Left lung (tissue), 10 donors: ENCODE results near the gene LMNB1. TPM values are rescaled to one million over a fixed set of nuclear protein-coding genes. Genes with fewer than 3 reads are reported as not detected.
"Not testable (repeated sequence)": the region's sequence is repeated elsewhere in the genome, so short reads cannot be mapped to it uniquely, and the experiment has no call there.

ENCODE experiments used
- ATAC-seq: fragments of 200-7000 bp; cut with Tn5 transposase; one replicate; pipeline ENCODE4 v1.9.1; 2020; ENCODE audit warnings: moderate library complexity
- DNase-seq, 4 donors: peaks; one replicate each; pipeline ENCODE4 v3.0.0-alpha.2; 2013 to 2020
- H3K27ac ChIP-seq, 2 donors: fragments of 200-600 bp; sonication (generic) in 1 of 2; one replicate each; pipeline versions ENCODE4 v1.5.0 to v1.8.0; 2020 to 2021
- H3K27me3 ChIP-seq, 2 donors: fragments of 200-600 bp; sonication (generic) in 1 of 2; one replicate each; pipeline versions ENCODE4 v1.5.0 to v1.8.0; 2020 to 2021
- H3K36me3 ChIP-seq, 2 donors: fragments of 200-600 bp; sonication (generic) in 1 of 2; one replicate each; pipeline versions ENCODE4 v1.5.0 to v1.8.0; 2020 to 2021
- H3K4me1 ChIP-seq, 2 donors: fragments of 200-600 bp; one replicate each; pipeline ENCODE4 v1.8.0; 2021
- H3K4me3 ChIP-seq, 2 donors: fragments of 200-600 bp; sonication (generic) in 1 of 2; one replicate each; pipeline versions ENCODE4 v1.5.0 to v1.8.0; 2020 to 2021; ENCODE audit warnings: mild to moderate bottlenecking in 1 of 2
- H3K9me3 ChIP-seq, 2 donors: fragments of 200-600 bp; sonication (generic) in 1 of 2; one replicate each; pipeline versions ENCODE4 v1.5.0 to v1.8.0; 2020 to 2021
- CTCF ChIP-seq, 2 donors: fragments of 200-600 bp; sonication (generic) in 1 of 2; IDR thresholded peaks; one replicate each; pipeline versions ENCODE4 v1.5.0 to v1.8.0; 2021; ENCODE audit warnings: antibody characterized with exemption in 2 of 2
- intact Hi-C, 2 donors: fragments of 100-400 bp; cut with DNase I; formaldehyde crosslinking; loops; one replicate each; pipeline versions ENCODE4 v1.11.2 to v1.14.2; 2022
- polyA plus RNA-seq, 6 donors: library from polyadenylated mRNA; unstranded; fragments of 120-200 nt; gene quantifications; one replicate each; pipeline ENCODE4 v1.2.1, GENCODE V29; 2013; ENCODE audit not compliant: insufficient read length in 6 of 6
- total RNA-seq, 2 donors: library from RNA; stranded (reverse); fragmentation: NEBNext Ultra II Directional; extraction: Animal tissue kit (Norgen Biotek cat#: 25700); gene quantifications; one replicate each; pipeline ENCODE4 v1.2.1, GENCODE V29; 2021
- donor health status: DM: no; HTN: yes; CAD: no.
- donor health status: DM: no; HTN: no; CAD: no.

LMNB1 gene
- total and polyA plus RNA-seq, 8 donors = 23.2 to 175 (median 96.3) TPM

- intact Hi-C loops = no loop called here
- H3K4me3 ChIP-seq = no peak overlapping the region
- no peak for ATAC-seq
- TF ChIP-seq CTCF (IDR thresholded peaks at IDR 0.05) = no peak
- peaks cover 0 to 18% of the 10 kb centered on the region in 2 donors for H3K36me3 ChIP-seq
- H3K27ac ChIP-seq = peak overlapping the region in 1 of 2 donors; percentile 94
- no peaks in the 10 kb centered on the region for H3K9me3 ChIP-seq
- peaks cover 0 to 68% of the 10 kb centered on the region in 2 donors for H3K4me1 ChIP-seq
- no peaks in the 10 kb centered on the region for H3K27me3 ChIP-seq
- DNase-seq = no peak
Measured at GRCh38 chr5:126809916-126810315, 33.0 kb downstream of the LMNB1 start.

DNA sequence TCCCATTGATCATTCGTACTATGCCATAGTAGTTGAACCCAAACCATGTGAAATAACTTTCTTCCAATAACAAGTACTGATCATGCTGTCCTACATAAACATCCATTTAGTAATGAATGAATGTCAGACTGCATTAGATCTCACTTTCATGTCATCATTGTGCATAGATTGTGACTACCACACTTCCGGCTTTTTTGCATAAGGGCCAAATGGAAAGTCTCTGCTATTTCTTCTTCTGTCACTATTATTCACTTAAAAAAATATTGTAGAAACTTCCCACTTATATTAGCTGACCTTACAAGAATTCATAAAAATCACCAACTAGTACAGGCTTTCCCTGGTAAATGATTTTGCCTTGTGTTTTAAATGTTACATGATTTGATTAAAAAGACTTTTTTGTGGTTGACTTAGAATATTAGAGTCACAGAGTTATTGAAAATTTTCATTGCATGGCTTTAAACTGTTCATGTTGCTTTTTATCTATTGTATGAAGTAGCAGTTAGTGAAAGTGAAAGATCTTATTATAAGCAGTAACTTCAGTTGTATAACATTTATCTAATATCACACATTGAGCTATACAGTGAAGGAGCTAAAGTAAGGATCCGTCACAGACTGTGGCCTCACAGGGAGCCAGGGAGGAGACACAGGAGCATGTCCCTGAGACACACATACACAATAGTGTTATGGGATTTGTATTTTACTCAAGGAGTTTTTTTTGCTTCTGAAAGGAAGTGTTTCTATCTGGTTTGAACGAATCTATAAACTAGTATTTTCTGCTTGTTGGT is 33.9 kb downstream of the LMNB1 start:
- TF ChIP-seq CTCF (IDR thresholded peaks at IDR 0.05) = no peak
- no peak overlapping the region for H3K4me3 ChIP-seq
- peaks cover 0 to 13% of the 10 kb centered on the region in 2 donors for H3K36me3 ChIP-seq
- H3K27ac ChIP-seq = peak overlapping the region; percentile 57 to 94
- intact Hi-C loops = no loop called here
- no peaks in the 10 kb centered on the region for H3K9me3 ChIP-seq
- DNase-seq = no peak
- H3K27me3 ChIP-seq = no peaks in the 10 kb centered on the region
- H3K4me1 ChIP-seq = peaks cover 0 to 71% of the 10 kb centered on the region in 2 donors
- no peak for ATAC-seq

DNA sequence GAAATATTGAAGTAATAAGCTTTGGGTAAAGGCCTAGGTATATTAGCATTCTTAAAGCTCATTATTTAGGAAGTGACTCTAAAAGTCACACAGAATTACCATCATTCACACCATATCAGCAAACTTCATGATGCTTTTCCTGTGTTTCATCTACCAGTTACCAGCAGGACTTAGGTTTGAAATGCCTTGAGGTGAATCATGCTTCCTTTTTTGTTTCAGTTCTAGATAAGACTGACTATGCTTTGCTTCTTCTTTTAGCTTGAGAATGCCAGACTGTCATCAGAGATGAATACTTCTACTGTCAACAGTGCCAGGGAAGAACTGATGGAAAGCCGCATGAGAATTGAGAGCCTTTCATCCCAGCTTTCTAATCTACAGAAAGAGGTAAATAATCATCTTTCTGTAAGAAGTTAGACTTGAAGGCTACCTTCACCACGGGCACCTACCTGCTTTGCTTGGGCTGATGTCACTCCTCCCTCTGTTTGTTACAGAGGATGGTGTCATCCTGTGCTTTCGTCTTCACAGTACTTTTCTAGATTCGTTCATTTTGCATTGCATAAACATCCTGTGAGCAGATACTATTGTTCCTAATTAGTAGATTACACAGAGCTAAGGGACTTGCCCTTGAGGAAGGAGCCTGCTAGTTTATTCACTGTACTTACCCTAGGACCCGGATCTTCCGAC is 34.7 kb downstream of the LMNB1 start:
- Histone ChIP-seq H3K4me3 (peak overlapping the region in 1 of 2 donors; percentile 24), H3K27me3 (no peaks in the 10 kb centered on the region), H3K9me3 (no peaks in the 10 kb centered on the region), H3K4me1 (peaks cover 0 to 71% of the 10 kb centered on the region in 2 donors), H3K27ac (peak overlapping the region; percentile 57 to 94), H3K36me3 (peaks cover 0 to 6% of the 10 kb centered on the region in 2 donors)
- ATAC-seq (peak; percentile 38), DNase-seq (no peak)
- no peak for TF ChIP-seq CTCF (IDR thresholded peaks at IDR 0.05)
- intact Hi-C loops = no loop called here

DNA sequence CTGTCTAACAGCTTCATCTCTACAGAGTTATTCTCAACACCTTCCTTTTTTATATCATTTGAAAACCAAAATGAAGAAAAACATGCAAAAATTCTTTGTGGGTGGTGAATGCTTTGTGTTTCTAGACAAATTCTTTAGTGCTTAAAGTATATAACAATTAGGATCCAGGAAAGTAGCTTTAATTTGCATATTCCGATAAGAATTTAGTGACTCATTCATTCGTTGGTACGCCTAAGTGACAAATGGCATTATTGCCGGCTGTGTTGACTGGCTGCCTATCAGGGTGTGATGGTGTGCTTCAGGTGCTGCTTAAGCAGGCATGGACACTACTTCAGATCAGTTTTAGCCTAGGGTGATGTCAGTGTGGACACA is 35.2 kb downstream of the LMNB1 start:
- Histone ChIP-seq H3K4me1 (peaks cover 0 to 71% of the 10 kb centered on the region in 2 donors), H3K27me3 (no peaks in the 10 kb centered on the region), H3K9me3 (no peaks in the 10 kb centered on the region), H3K36me3 (peaks cover 0 to 5% of the 10 kb centered on the region in 2 donors), H3K4me3 (peak overlapping the region in 1 of 2 donors; percentile 24), H3K27ac (peak overlapping the region in 1 of 2 donors; percentile 94)
- DNase-seq (no peak), ATAC-seq (no peak)
- intact Hi-C loops = no loop called here
- TF ChIP-seq CTCF (IDR thresholded peaks at IDR 0.05) = no peak

DNA sequence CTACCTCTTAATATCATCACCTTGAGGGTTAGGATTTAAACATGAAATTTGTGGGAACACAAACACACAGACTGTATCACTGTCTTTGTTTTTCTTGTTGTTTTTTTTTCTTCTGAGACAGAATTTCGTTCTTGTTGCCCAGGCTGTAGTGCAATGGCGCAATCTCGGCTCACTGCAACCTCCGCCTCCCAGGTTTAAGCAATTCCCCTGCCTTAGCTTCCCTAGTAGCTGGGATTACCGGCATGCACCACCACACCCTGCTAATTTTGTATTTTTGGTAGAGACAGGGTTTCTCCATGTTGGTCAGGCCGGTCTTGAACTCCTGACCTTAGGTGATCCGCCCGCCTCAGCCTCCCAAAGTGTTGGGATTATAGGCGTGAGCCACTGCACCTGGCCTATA is 36.9 kb downstream of the LMNB1 start:
- Histone ChIP-seq H3K4me1 (peaks cover 0 to 60% of the 10 kb centered on the region in 2 donors), H3K27ac (peak overlapping the region in 1 of 2 donors; percentile 94), H3K4me3 (peak overlapping the region in 1 of 2 donors; percentile 24)
- DNase-seq = peak in 1 of 4 donors; percentile 67
- H3K36me3 ChIP-seq, H3K9me3 ChIP-seq, H3K27me3 ChIP-seq, intact Hi-C loops, ATAC-seq: not testable (repeated sequence)
